Adipocyte (in vitro differentiated cells): ENCODE results near the gene IL1RL1.

Experiments
- DNase-seq: peaks from one replicate; pipeline ENCODE4 v3.0.0-alpha.2; 2015; ENCODE audit warnings: low read depth
- H3K27me3 ChIP-seq: replicated peaks from 2 replicates; pipeline ENCODE4 v1.7.0; 2013; ENCODE audit warnings: mild to moderate bottlenecking, low read length, moderate library complexity; ENCODE audit not compliant: control insufficient read depth, insufficient read depth
- H3K36me3 ChIP-seq: 2 replicates; pipeline ENCODE4 v1.7.0; 2013; ENCODE audit warnings: low read length, mild to moderate bottlenecking, moderate library complexity; ENCODE audit not compliant: control insufficient read depth, insufficient read depth, severe bottlenecking
- H3K4me1 ChIP-seq: 2 replicates; pipeline ENCODE4 v1.7.0; 2013; ENCODE audit warnings: mild to moderate bottlenecking, low read length, moderate library complexity; ENCODE audit not compliant: control insufficient read depth, insufficient read depth
- H3K4me3 ChIP-seq: 2 replicates; pipeline ENCODE4 v1.7.0; 2013; ENCODE audit warnings: mild to moderate bottlenecking, low read length, moderate library complexity
- H3K9ac ChIP-seq: 2 replicates; pipeline ENCODE4 v1.7.0; 2013; ENCODE audit warnings: mild to moderate bottlenecking, low read length, moderate library complexity
- H3K9me3 ChIP-seq: 2 replicates; pipeline ENCODE4 v1.7.0; 2013; ENCODE audit warnings: mild to moderate bottlenecking, low read length, moderate library complexity; ENCODE audit not compliant: control insufficient read depth

The IL1RL1 gene

GRCh38 chr2:102294802-102295489 lies 16.4 kb upstream of the IL1RL1 start:
- no peak overlapping the region for H3K9ac ChIP-seq

GRCh38 chr2:102295566-102295965 lies 15.8 kb upstream of the IL1RL1 start:
- Histone ChIP-seq H3K4me1 (peaks cover 11% of the 10 kb centered on the region), H3K4me3 (no peak overlapping the region)

More at GRCh38 chr2:102294802-102295489, 16.4 kb upstream of the IL1RL1 start:
- Histone ChIP-seq H3K9me3 (no peaks in the 10 kb centered on the region), H3K4me1 (peaks cover 11% of the 10 kb centered on the region), H3K36me3 (no peaks in the 10 kb centered on the region), H3K4me3 (no peak overlapping the region), H3K27me3 (peaks cover 14% of the 10 kb centered on the region)
- no peak for DNase-seq

GRCh38 chr2:102296449-102296848 lies 14.9 kb upstream of the IL1RL1 start:
- Histone ChIP-seq H3K27me3 (peaks cover 14% of the 10 kb centered on the region), H3K9me3 (no peaks in the 10 kb centered on the region), H3K4me1 (peaks cover 11% of the 10 kb centered on the region), H3K9ac (no peak overlapping the region), H3K4me3 (no peak overlapping the region), H3K36me3 (no peaks in the 10 kb centered on the region)
- no peak for DNase-seq

More at GRCh38 chr2:102295566-102295965, 15.8 kb upstream of the IL1RL1 start:
- Histone ChIP-seq H3K9ac (no peak overlapping the region), H3K9me3 (no peaks in the 10 kb centered on the region), H3K36me3 (no peaks in the 10 kb centered on the region), H3K27me3 (peaks cover 14% of the 10 kb centered on the region)
- no peak for DNase-seq

GRCh38 chr2:102297891-102298290 lies 13.5 kb upstream of the IL1RL1 start:
- Histone ChIP-seq H3K9ac (peak overlapping the region; percentile 6), H3K9me3 (no peaks in the 10 kb centered on the region), H3K4me1 (peaks cover 11% of the 10 kb centered on the region), H3K36me3 (no peaks in the 10 kb centered on the region), H3K27me3 (peaks cover 6% of the 10 kb centered on the region), H3K4me3 (no peak overlapping the region)
- DNase-seq, result no peak

GRCh38 chr2:102301867-102302362 lies 9.4 kb upstream of the IL1RL1 start:
- Histone ChIP-seq H3K27me3 (no peaks in the 10 kb centered on the region), H3K4me1 (peaks cover 23% of the 10 kb centered on the region), H3K4me3 (no peak overlapping the region), H3K9me3 (no peaks in the 10 kb centered on the region), H3K36me3 (no peaks in the 10 kb centered on the region), H3K9ac (no peak overlapping the region)
- no peak for DNase-seq

- Histone ChIP-seq H3K4me3 (no peak overlapping the region), H3K4me1 (peaks cover 22% of the 10 kb centered on the region), H3K27me3 (no peaks in the 10 kb centered on the region), H3K36me3 (no peaks in the 10 kb centered on the region), H3K9ac (no peak overlapping the region), H3K9me3 (no peaks in the 10 kb centered on the region)
- DNase-seq, result no peak
Measured at GRCh38 chr2:102302458-102302857, 8.9 kb upstream of the IL1RL1 start.

- no peak overlapping the region for H3K4me3 ChIP-seq
- peaks cover 4% of the 10 kb centered on the region for H3K27me3 ChIP-seq
- H3K9me3 ChIP-seq, result no peaks in the 10 kb centered on the region
- DNase-seq, result no peak
- H3K9ac ChIP-seq, result no peak overlapping the region
- no peaks in the 10 kb centered on the region for H3K36me3 ChIP-seq
- peaks cover 12% of the 10 kb centered on the region for H3K4me1 ChIP-seq
Measured at GRCh38 chr2:102303589-102303988, 7.8 kb upstream of the IL1RL1 start.

GRCh38 chr2:102304268-102304667 lies 7.1 kb upstream of the IL1RL1 start:
- DNase-seq, result no peak
- H3K4me1 ChIP-seq, result peaks cover 12% of the 10 kb centered on the region
- no peaks in the 10 kb centered on the region for H3K36me3 ChIP-seq
- no peak overlapping the region for H3K4me3 ChIP-seq
- no peaks in the 10 kb centered on the region for H3K9me3 ChIP-seq
- H3K9ac ChIP-seq, result no peak overlapping the region
- H3K27me3 ChIP-seq, result peaks cover 5% of the 10 kb centered on the region

- peaks cover 12% of the 10 kb centered on the region for H3K4me1 ChIP-seq
- no peak overlapping the region for H3K9ac ChIP-seq
- no peak for DNase-seq
- no peaks in the 10 kb centered on the region for H3K9me3 ChIP-seq
- H3K27me3 ChIP-seq, result peaks cover 5% of the 10 kb centered on the region
- H3K36me3 ChIP-seq, result no peaks in the 10 kb centered on the region
- H3K4me3 ChIP-seq, result no peak overlapping the region
Measured at GRCh38 chr2:102304711-102305611, 6.4 kb upstream of the IL1RL1 start.

- Histone ChIP-seq H3K9me3 (no peaks in the 10 kb centered on the region), H3K4me1 (peaks cover 14% of the 10 kb centered on the region), H3K36me3 (no peaks in the 10 kb centered on the region), H3K9ac (no peak overlapping the region), H3K27me3 (peaks cover 5% of the 10 kb centered on the region), H3K4me3 (no peak overlapping the region)
- no peak for DNase-seq
Measured at GRCh38 chr2:102306125-102306524, 5.2 kb upstream of the IL1RL1 start.

GRCh38 chr2:102313025-102313424 lies 1.7 kb downstream of the IL1RL1 start:
- DNase-seq, result no peak
- Histone ChIP-seq H3K4me3 (no peak overlapping the region), H3K36me3 (no peaks in the 10 kb centered on the region), H3K9ac (no peak overlapping the region), H3K4me1 (peaks cover 9% of the 10 kb centered on the region), H3K9me3 (no peaks in the 10 kb centered on the region), H3K27me3 (peaks cover 5% of the 10 kb centered on the region)
